Right kidney (tissue), 9 donors: Measurements from ENCODE around the gene NPTXR.
A peak's percentile ranks its signal among the peaks of the same experiment; 100 is the strongest.

Source experiments
- DNase-seq: peaks from one replicate; pipeline ENCODE4 v3.0.0-alpha.2; 2016
- long read RNA-seq, 8 donors: transcript quantifications; one replicate each; lab custom pipeline, GENCODE V29; 2026

Gene NPTXR
- long read RNA-seq, donor 1, full-length matches to known transcripts: 1 of 1 reads
- long read RNA-seq, donor 1, partial matches to known transcripts: 0 of 1 reads
- long read RNA-seq, donor 1, other reads (novel, unspliced or antisense): 0 of 1 reads
- long read RNA-seq, donor 2: 0 reads
- long read RNA-seq, donor 3, full-length matches to known transcripts: 1 of 1 reads
- long read RNA-seq, donor 3, partial matches to known transcripts: 0 of 1 reads
- long read RNA-seq, donor 3, other reads (novel, unspliced or antisense): 0 of 1 reads
- long read RNA-seq, donor 4, full-length matches to known transcripts: 1 of 1 reads
- long read RNA-seq, donor 4, partial matches to known transcripts: 0 of 1 reads
- long read RNA-seq, donor 4, other reads (novel, unspliced or antisense): 0 of 1 reads
- long read RNA-seq, donor 5: 0 reads
- long read RNA-seq, donor 6, full-length matches to known transcripts: 1 of 1 reads
- long read RNA-seq, donor 6, partial matches to known transcripts: 0 of 1 reads
- long read RNA-seq, donor 6, other reads (novel, unspliced or antisense): 0 of 1 reads
- long read RNA-seq, donor 7, full-length matches to known transcripts: 7 of 7 reads
- long read RNA-seq, donor 7, partial matches to known transcripts: 0 of 7 reads
- long read RNA-seq, donor 7, other reads (novel, unspliced or antisense): 0 of 7 reads
- long read RNA-seq, donor 8, full-length matches to known transcripts: 1 of 1 reads
- long read RNA-seq, donor 8, partial matches to known transcripts: 0 of 1 reads
- long read RNA-seq, donor 8, other reads (novel, unspliced or antisense): 0 of 1 reads

GRCh38 chr22:38843657-38844314 is at the start of gene NPTXR:
Gene NPTXR, minus strand, starts transcription at chr22:38844028.
- no peak for DNase-seq

- DNase-seq: no peak
Measured at GRCh38 chr22:38891256-38891655, 47.4 kb upstream of the NPTXR start.

GRCh38 chr22:38890377-38890776 is 46.5 kb upstream of the NPTXR start:
- DNase-seq: no peak

- DNase-seq: no peak
Measured at GRCh38 chr22:38886333-38886732, 42.5 kb upstream of the NPTXR start.

GRCh38 chr22:38882972-38883622 is 39.3 kb upstream of the NPTXR start:
- no peak for DNase-seq

GRCh38 chr22:38881997-38882879 is 38.4 kb upstream of the NPTXR start:
- no peak for DNase-seq

GRCh38 chr22:38881464-38881871 is 37.6 kb upstream of the NPTXR start:
- DNase-seq: no peak

GRCh38 chr22:38879961-38880360 is 36.1 kb upstream of the NPTXR start:
- DNase-seq: no peak

GRCh38 chr22:38879108-38879729 is 35.4 kb upstream of the NPTXR start:
- no peak for DNase-seq

GRCh38 chr22:38878001-38878400 is 34.2 kb upstream of the NPTXR start:
- DNase-seq: no peak

GRCh38 chr22:38874529-38875222 is 30.8 kb upstream of the NPTXR start:
- no peak for DNase-seq

GRCh38 chr22:38873469-38874411 is 29.9 kb upstream of the NPTXR start:
- no peak for DNase-seq

- DNase-seq: no peak
Measured at GRCh38 chr22:38872831-38873248, 29.0 kb upstream of the NPTXR start.

GRCh38 chr22:38872172-38872830 is 28.5 kb upstream of the NPTXR start, which contains the start of gene CBX6:
Gene CBX6, minus strand, starts transcription at chr22:38872216. Its CDS starts 26 bp downstream, at chr22:38872190.
- peak; percentile 99 for DNase-seq

GRCh38 chr22:38871360-38872171 is 27.7 kb upstream of the NPTXR start:
- DNase-seq: peak; percentile 76

GRCh38 chr22:38870791-38871359 is 27.0 kb upstream of the NPTXR start:
- DNase-seq: no peak

GRCh38 chr22:38870312-38870741 is 26.5 kb upstream of the NPTXR start:
- DNase-seq: peak; percentile 57
